ENCODE results near the gene NMT1.

DNA sequence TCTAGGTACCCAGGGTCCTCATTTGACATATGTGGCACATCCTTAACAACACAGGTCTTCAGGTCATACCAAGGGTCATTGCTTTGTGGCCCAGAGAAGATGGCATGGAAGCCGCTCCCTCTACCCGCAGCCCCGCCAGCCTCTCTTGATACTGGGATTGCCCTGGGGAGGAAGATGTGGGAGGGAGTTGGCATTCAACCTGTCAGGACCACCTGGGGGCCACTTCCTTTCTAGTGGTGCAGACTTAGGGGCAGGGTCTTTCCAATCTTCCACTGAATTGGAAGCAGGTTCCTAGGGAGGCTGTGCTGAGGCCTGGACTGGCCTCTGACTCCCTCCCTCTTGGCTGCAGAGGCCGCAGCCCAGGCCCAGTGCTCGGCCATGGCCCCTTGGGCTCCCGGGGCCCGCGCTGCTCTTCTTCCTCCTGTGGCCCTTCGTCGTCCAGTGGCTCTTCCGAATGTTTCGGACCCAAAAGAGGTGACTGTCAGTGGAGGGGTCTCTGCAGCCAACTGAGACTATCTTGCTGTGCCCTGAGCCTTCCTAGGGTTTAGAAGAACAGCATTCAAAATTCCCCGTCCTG lies 82.1 kb downstream of the NMT1 start:
- TF ChIP-seq CREB1 (IDR thresholded peaks at IDR 0.05; ENCODE audit: low read depth) (no peak), EP300 (IDR thresholded peaks at IDR 0.05; ENCODE audit: borderline replicate concordance) (no peak), RAD21 (IDR thresholded peaks at IDR 0.05; ENCODE audit: low read depth) (no peak), TAF1 (IDR thresholded peaks at IDR 0.05; ENCODE audit: low read depth) (no peak)
- TF ChIP-seq, protein P1, sequence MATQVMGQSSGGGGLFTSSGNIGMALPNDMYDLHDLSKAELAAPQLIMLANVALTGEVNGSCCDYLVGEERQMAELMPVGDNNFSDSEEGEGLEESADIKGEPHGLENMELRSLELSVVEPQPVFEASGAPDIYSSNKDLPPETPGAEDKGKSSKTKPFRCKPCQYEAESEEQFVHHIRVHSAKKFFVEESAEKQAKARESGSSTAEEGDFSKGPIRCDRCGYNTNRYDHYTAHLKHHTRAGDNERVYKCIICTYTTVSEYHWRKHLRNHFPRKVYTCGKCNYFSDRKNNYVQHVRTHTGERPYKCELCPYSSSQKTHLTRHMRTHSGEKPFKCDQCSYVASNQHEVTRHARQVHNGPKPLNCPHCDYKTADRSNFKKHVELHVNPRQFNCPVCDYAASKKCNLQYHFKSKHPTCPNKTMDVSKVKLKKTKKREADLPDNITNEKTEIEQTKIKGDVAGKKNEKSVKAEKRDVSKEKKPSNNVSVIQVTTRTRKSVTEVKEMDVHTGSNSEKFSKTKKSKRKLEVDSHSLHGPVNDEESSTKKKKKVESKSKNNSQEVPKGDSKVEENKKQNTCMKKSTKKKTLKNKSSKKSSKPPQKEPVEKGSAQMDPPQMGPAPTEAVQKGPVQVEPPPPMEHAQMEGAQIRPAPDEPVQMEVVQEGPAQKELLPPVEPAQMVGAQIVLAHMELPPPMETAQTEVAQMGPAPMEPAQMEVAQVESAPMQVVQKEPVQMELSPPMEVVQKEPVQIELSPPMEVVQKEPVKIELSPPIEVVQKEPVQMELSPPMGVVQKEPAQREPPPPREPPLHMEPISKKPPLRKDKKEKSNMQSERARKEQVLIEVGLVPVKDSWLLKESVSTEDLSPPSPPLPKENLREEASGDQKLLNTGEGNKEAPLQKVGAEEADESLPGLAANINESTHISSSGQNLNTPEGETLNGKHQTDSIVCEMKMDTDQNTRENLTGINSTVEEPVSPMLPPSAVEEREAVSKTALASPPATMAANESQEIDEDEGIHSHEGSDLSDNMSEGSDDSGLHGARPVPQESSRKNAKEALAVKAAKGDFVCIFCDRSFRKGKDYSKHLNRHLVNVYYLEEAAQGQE (IDR thresholded peaks at IDR 0.05; ENCODE audit: low read depth), result no peak
- TF ChIP-seq, protein P2, sequence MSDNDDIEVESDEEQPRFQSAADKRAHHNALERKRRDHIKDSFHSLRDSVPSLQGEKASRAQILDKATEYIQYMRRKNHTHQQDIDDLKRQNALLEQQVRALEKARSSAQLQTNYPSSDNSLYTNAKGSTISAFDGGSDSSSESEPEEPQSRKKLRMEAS (IDR thresholded peaks at IDR 0.05), result no peak
